HG03139 (cell line): ENCODE measurements around the gene PMPCA.
A peak's percentile ranks its signal among the peaks of the same experiment; 100 is the strongest.

Source experiments
- ATAC-seq: cut with Tn5 transposase; IDR thresholded peaks from one replicate; pipeline ENCODE4 v1.9.1; 2021; ENCODE audit not compliant: unreplicated experiment

PMPCA gene, protein sequence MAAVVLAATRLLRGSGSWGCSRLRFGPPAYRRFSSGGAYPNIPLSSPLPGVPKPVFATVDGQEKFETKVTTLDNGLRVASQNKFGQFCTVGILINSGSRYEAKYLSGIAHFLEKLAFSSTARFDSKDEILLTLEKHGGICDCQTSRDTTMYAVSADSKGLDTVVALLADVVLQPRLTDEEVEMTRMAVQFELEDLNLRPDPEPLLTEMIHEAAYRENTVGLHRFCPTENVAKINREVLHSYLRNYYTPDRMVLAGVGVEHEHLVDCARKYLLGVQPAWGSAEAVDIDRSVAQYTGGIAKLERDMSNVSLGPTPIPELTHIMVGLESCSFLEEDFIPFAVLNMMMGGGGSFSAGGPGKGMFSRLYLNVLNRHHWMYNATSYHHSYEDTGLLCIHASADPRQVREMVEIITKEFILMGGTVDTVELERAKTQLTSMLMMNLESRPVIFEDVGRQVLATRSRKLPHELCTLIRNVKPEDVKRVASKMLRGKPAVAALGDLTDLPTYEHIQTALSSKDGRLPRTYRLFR

DNA sequence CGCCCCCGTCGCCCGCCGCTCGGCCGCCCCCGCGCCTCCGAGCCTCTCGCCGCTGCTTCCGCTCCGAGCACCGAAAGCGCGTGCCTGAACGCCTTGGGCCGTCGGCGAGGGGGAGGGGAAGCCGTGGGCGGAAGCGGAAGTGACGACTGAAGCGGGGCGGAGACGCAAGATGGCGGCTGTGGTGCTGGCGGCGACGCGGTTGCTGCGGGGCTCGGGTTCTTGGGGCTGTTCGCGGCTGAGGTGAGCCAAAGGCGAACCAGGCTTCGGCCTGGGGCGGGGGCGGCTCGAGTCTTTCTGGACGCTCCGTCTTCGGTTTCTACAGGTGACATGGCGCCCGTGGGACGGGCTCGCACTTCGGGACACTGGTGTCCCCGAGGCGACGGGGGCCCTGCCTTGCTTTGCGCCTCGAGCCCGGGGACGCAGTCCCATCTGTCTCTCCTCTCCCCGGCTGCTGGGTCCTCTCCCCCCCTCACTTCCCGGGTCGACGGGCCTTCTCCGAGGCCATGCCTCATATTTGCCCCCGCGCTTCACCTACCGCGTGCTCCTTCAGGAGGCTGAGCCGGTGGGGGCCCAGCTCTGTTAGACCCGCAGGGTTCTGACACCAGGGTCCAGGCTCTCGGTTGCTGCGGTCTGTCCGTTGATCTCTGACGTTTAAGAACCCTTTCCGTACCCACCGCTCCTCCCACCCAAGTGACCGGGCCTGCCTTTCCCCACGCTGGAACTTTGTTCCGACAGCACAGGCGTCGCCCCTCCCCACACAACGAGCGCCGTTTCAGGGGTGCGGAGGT, at the start of gene PMPCA, which contains the start of gene ENTR1:
PMPCA (plus strand) TSS at position 159 of the 788 bp plus-strand sequence; CDS start at position 170, 11 bp downstream.
ENTR1 (minus strand) TSS at position 115 of the 788 bp plus-strand sequence. CDS start 217 bp downstream, outside the sequence.
- ATAC-seq, result peak; percentile 77

DNA sequence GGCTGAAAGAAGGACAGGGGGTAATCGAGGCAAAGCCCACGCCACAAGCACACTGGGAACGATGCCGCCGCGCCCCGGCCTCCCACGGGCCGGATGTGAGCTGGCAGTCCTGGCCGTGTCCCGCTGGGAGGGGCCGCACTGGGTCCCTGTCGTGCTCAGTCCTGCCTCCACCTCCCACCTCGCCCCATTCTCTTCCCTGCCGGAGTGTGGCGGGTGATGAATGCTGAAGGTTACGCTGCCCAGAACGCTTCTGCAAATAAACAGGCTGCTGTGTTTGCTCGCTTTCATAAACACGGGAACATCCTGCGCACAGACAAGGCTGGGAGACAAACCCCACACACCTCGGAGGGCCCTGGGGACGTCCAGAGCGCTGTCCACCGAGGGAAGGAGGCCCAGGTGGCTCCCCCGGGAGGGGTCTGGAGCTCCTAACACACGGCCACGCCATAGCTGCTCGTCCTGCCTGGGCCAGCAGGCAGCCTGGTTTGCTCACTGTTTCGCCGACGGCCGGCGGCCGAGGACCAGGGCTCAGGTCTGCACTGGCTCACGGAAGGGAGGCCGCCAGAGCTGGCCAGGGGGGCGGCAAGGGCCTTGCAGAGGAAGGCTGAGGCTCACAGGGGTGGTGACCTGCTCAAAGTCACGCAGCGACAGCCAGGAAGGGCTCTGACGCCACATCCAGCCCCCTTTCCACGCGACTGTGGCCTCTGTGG, 49.3 kb upstream of the PMPCA start:
- ATAC-seq, result no peak

DNA sequence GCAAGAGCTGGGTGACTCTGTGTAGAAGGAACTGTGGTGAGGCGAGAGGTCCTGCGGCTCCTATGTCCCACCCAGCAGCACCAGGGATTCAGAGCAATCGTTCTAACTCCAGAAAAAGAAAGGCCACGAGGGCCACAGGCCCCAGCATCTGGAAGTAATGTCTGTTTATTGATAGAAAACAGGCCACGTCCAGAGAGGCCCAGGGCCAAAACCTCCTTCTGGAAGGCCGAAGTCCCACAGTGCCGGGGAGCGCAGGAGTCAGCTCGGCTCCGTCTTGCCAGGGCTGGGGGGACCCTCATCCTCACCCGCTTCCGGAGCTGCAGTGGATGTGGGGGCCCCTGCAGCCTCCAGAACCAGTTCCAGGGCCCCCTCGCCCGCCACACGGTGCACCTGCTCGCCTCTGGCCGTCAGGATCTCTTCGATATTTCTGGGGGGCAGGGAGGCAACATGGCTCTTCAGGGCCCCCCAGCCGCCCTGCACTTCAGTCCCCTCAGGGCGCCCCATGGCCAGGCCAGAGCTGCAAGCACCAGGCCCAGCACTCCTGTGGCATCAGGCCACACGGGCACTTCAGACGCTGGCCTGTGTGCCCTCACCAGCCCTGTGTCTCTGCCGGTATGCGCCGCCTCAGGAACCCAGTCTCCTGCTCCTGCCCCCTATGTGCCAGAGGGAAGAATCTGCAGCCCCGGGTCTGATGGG, 48.6 kb upstream of the PMPCA start:
- no peak for ATAC-seq

DNA sequence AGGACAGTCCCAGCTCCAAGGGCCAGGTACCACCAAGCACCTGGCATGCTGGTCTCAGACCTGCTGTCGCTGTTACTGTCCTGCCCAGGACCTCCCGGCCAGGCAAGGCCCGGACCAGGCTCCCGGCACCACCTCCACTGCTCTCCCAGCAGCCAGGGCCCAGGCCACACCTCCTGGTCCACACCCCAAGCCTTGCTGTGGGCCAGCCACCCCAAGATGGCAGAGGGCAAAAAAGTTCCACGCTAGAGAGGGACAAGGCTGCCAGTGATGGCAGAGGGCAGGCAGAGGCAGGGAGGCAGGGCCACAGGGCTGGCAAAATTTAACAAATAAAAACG, 48.0 kb upstream of the PMPCA start:
- no peak for ATAC-seq

DNA sequence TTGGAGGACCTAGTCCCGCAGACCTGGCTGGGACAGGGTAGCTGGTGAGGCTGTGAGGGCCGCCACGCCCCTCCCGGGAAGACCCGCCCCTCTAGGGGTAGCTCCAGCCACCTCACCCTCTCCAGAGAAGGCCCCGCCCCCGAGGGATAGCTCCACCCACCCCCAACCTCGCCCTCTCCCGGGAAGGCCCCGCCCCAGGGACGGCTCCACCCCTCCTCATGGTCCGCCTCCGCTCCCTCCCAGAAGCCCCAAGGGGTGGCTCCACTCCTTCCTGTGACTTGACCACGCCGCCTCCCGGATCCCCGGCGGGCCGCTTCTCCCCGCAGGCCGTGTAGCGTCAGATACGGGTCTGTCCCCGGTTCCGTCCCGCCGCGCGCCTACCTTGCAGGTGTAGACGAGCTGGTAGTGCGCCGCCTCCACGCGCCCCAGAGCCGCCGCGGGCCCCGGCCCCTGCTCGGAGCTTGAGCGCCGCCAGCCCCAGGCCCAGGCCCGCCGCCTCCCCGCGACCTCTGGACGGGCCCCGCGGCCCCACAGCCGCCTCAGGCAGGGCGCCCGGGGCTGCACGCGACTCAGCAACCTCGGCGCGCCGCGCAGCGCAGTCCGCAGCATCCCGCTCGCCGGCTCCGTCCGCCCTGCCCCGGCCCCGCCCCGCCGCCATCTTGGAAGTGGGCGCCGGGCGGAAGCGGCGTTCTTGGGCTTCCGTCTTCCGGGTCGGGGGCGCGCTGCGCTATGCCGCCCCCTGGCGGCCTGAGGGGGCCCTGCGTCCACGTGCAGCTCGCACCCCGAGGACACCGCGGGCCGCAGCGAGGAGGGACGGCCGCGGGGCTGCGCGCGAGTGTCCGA, 47.1 kb upstream of the PMPCA start, which contains the start of gene DNLZ:
DNLZ (minus strand) TSS at position 639 of the 843 bp plus-strand sequence; CDS start at position 609, 30 bp downstream.
- ATAC-seq, result peak; percentile 67

DNA sequence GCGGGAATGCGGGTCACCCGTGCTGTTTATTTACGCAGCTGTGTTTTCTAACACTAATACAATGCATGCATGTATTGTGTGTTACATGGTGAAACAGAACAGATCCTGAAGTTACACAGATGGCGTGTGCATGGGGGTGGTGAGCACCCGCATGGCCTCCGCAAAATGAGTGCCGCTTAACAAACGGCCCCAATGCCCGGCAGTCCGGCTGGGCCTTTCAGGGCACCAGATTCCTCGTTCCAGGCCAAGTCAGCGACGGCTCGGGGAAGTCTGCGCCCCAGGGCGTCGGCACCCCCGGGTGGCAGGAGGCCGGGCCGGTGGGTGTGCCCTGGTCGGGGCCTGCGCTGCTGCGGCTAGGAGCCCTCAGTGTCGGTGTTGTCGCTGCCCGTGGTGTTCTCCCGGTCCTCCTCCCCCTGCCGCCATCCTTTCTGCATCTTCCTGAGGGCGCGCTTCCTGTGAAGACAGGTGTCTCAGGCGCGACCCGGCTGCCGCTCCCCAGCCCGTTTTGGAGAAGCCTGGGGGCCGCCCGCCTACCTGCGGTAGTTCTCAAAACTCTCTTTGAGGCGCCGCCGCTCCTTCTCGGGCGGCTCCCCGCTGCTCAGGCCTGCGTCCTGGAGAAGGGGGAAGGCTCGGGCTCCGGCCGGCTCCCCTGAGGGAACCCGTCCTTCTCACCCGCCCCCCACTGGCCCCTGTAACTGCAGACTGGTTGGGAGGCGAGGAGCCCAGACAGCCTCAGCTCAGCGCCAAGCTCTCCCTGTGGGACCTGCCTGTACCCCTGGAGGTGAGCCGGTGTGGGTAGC, 46.3 kb upstream of the PMPCA start:
- ATAC-seq, result no peak

DNA sequence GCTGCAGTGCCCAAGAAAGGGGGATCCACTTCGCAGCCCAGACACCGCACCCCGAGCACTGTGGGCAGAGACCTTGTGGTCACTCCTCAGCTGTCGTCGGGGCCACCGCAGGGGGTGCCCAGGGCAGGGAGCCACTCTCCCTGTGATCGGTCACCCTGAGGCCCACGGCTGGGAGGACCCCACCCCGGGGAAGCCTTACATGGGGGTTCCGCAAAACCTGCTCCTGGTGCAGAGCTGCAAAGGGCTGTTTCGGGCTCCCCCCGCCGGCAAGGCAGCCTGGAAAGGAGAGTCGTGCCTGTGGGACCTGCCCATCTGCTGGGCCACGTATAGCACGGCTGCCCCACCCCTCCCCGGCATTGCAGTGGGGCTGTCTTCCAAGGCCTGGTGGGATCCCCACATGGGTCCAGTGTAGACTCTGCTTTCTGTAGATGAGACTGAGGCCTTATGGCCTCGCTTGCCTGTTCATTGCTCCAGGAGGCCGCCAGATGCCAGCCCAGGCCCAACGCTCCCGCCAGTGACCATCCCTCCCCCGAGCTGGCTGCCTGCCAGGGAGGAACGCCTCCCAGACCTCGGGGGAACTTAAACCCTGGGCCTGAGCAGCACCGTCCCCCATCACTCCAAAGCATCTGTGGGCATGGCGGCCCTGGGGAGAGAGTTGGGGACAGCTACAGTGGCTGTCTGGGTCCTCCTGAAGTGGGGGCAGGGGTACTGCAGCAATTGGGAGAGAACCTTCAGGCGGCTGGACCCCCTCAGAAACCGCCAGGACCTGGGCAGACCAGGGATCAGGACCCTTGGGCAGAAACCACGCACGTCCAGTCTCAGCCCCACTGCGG, 45.3 kb upstream of the PMPCA start:
- ATAC-seq, result no peak

DNA sequence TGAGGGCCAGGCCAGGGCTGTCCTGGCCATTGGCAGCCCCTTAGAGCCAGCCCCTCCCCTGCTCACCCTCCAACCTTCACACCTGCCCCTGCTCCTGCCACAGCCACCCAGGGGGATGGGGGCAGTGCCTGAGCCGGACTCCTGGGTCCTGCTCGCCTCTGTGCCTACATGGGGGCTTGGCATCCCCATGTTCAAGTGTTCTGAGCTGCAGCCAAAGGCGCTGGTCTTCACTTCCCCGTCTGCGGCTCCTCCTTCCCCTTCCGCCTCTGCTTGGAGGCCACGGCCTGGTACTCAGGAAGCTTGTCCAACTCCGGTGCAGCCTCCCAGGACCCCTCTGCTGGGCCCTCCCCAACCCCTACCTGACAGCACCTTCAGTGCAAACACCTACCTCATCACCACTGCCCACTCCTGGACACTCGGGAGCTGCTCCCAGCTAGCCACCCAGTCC, 44.7 kb upstream of the PMPCA start:
- no peak for ATAC-seq

DNA sequence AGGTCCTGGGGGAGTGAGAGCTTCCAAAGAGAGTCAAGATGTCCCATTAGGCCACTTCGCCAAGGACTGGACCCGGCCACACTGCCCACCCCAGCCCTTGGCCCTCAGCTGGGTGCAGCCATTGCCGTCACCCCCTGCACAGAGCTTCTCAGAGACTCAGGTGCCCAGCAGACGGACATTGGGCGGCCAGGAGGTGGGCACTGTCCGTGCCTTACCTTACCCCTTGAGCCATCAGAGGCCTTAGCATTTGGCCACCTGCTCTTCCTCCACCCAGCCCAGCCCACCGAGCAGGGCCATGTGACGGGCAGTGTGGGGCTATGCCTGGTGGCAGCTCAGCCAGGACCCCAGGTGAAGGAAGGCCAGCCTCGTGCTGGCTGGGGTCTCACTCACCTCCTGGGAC, 43.6 kb upstream of the PMPCA start:
- ATAC-seq, result no peak

DNA sequence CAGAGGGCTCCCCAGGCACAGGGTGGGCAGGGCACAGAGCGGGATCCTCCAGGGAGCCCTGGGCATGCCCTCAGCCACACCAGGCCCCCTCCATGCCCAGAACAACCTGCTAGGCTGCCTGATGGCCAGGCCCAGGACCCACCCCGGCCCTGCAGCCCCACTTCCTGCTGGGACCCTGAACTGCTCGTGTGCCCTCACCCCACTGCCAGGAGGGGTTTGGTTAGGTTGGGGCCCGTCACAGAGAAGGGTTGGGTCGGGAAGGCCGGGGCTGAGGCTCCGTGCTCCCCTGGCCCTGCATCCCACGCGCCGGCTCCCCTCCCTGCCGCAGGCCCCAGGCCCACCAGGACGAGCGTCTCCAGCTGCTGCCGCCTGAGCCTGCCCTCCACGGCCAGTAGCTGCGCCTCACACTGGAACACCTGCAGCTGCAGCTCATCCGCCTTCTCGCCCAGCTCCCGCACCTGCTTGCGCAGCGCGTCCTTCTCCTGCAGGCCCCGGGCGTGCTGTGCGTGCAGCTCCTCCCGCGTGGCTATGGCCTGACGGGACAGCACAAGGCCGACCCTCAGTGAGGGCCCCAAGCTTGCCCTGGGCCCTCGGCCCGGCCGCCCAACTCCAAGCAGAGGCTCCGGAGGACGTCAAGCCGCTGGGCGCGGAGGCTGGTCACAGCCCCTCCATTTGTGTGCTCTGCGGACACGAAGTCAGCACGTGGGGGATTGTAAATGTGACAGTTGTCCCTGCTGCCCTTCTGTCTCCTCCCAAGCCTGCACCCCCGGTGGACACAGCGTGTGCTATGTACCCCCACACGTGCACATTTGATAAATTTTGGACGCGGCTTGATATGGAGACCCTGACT, 42.9 kb upstream of the PMPCA start:
- no peak for ATAC-seq

DNA sequence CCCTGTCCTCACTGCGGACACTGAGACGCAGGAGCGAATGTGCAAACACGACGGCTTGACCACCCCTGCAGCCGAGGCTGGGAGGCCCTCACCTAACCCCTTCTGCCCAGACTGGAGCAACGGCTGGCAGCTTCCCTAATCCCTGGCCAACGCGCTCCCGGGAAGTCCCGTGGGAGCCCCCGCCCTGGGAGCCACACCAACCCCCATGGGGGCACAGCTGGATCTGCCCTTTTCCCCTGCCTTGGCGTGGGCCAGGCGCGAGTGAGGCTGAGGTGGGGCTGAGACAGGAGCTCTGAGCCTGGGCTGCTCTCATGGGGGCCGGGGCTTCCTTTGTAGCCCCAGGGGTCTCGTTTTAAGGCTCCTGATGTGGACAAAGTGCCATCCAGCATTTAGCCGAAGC, 42.3 kb upstream of the PMPCA start:
- no peak for ATAC-seq

DNA sequence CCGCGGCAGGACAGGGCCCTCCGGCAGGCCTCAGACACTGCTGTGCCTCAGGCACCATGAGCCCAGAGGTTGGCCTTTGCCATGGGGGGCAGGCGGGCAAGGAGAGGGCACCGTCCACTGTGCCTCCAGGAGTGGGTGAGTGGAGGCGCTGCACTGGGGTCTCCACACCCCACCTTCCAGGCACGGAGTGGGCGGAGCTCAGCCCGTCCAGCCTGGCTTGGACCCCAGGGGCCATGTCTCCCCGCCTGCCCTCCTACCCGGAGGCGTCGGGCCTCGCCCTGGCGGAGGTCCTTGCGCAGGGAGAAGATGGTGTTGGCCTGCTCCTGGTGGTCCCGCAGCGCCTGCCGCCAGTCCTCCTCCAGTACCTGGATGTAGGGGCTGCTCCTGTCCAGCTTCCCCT, 40.4 kb upstream of the PMPCA start:
- ATAC-seq, result no peak

DNA sequence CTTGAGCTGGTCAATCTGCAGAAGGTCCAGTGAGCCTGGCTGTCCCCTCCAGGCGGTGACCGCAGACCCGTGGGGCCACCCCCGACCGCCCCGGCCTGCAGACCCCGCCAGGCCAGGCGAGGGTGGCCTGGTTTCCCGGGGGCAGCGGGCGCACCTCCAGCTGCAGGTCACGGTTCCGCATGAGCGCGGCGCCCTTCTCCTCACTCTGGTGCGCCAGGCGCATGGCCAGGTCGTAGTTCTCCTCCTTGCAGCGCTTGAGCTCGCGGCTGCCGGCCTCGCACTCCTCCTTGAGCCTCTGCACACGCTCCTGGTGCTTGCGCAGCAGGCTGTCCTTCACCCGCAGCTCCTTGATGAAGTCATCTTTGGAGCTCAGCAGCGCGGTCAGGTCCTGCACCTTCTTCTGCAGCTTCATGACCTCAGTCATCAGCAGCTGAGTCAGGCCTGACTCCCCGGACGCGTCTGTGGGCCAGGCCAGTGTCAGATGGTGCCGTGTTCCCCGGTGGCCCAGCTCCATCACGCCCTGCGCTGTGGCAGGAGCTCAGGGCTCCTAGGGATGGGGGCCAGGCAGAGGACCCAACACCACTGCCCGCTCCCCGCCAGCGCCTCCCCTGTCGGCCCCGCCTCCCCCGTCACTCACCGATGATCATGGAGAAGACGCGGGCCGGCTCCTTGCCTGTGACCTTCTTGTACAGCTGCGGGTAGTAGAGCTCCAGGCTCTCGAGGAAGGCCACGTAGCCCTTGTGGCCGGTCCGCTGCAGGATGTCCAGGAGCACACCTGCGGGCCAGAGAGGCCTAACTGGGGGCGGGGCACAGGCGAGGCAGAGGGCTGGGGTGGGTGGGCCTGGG, 39.5 kb upstream of the PMPCA start:
- no peak for ATAC-seq

DNA sequence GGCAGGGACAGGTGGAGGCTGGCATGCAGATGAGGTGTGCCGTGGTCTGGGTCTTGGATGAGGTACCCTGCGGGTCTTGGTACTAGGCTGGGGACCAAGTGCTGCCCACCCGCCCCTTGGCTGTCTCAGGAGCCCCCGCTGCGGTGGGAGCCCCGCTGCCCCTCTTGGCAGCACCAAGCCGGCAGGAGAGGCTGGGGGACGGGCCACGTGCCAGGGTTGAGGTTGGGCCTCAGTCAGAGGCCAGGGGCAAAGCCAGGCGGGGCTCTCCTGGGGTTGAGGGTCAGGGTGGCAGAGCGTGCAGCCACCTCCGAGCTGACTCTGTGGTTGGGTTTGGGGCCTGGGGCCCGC, 39.0 kb upstream of the PMPCA start:
- ATAC-seq, result no peak

DNA sequence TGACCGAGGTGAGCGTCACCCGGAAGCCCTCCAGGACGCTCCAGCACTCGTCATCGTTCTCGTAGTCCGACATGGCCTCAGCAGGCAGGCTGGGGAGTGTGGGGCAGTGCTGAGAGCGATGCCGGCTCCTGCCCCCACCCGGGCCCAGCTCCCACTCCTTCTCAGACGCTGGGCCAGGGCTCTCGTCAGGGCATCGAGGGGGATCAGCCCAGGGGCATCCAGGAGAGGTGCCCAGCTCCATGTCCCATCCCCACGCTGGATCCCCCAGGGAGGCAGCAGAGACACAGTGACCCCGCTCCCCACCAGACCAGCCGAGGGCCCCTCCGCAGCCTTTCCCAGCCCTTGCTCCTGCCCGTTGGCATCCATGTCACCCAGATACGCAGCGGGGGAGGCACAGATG, 38.5 kb upstream of the PMPCA start:
- no peak for ATAC-seq

DNA sequence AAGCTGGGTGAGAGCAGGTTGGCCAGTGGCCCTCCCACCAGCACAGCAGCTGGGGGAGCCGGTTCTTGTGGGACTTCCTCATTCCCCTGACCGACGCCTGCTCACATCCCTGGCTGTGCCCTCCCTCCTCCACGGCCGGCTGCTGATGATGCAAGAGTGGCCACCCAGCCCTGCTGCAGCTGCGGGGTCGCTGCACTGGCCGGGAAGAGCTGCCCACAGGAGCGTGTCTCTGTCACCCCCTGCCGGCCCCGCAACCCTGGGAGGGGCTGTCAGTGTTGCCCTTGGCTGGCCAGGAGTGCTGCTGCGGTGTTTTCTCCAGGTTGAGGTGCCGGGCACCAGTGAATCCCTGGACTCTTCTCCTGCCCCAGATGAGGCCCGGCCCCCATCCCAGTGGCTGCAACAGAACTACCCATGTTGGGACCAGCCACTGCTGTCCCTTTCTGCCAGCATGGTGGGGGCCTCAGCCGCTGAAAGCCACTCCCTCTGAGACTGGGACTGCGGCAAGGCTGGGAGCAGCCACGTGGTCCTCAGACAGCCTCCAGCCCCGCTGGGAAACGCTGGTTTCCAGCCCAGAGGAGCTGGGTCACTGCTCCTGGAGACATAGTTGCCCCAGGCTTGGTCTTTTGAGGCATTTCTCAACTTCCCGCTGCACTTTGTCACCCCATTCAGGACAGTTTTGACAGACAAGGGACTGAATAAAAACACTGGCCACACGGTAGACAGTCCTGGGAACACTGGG, 37.7 kb upstream of the PMPCA start:
- no peak for ATAC-seq
